ENCODE results near the gene PLIN1.

DNA sequence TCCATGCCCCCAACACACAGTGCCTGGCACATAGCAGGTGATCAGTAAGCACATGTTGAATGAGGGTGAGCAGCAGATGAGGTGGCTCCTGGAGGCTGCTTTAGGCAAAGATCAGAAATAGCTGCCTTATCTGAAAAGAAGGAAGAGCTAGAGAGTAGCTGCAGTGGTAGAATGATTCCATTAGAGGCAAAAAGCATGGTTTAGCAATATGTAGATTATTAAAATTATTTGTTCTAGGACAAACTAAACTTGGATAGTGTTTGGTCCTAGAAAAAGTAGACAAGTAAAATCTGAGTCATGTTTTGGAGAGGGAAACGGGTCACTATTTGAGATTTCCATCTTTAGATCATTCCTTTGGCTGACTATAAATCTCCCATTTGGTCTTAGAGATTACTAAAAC lies 56.0 kb downstream of the PLIN1 start:
- TF ChIP-seq, protein P1, sequence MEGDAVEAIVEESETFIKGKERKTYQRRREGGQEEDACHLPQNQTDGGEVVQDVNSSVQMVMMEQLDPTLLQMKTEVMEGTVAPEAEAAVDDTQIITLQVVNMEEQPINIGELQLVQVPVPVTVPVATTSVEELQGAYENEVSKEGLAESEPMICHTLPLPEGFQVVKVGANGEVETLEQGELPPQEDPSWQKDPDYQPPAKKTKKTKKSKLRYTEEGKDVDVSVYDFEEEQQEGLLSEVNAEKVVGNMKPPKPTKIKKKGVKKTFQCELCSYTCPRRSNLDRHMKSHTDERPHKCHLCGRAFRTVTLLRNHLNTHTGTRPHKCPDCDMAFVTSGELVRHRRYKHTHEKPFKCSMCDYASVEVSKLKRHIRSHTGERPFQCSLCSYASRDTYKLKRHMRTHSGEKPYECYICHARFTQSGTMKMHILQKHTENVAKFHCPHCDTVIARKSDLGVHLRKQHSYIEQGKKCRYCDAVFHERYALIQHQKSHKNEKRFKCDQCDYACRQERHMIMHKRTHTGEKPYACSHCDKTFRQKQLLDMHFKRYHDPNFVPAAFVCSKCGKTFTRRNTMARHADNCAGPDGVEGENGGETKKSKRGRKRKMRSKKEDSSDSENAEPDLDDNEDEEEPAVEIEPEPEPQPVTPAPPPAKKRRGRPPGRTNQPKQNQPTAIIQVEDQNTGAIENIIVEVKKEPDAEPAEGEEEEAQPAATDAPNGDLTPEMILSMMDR (IDR thresholded peaks at IDR 0.05; ENCODE audit: insufficient read depth, low read depth, low read length): no peak
- TF ChIP-seq EZH2 (IDR thresholded peaks at IDR 0.05; ENCODE audit: insufficient read depth, low read length): no peak
